KMS-11 (cell line): Measurements from ENCODE around the gene IQGAP1.

Experiments
- H2AFZ ChIP-seq: fragments of 200-600 bp; sonication (generic); 2 replicates; pipeline ENCODE4 v1.6.1; 2016; ENCODE audit warnings: antibody characterized with exemption, mixed run types, low read depth
- H3K27ac ChIP-seq: fragments of 200-600 bp; sonication (generic); 2 replicates; pipeline ENCODE4 v1.6.1; 2016; ENCODE audit warnings: mild to moderate bottlenecking, mixed run types
- H3K27me3 ChIP-seq: fragments of 200-600 bp; sonication (generic); 2 replicates; pipeline ENCODE4 v1.6.1; 2017; ENCODE audit warnings: mild to moderate bottlenecking, low read depth, mixed run types, moderate library complexity; ENCODE audit not compliant: insufficient read depth
- H3K36me3 ChIP-seq: fragments of 200-600 bp; sonication (generic); 2 replicates; pipeline ENCODE4 v1.6.1; 2017; ENCODE audit warnings: mild to moderate bottlenecking, mixed run types; ENCODE audit not compliant: insufficient read depth
- H3K4me1 ChIP-seq: fragments of 200-600 bp; sonication (generic); 2 replicates; pipeline ENCODE4 v1.6.1; 2016; ENCODE audit warnings: mild to moderate bottlenecking, low read depth, mixed run types; ENCODE audit not compliant: poor library complexity, severe bottlenecking
- H3K4me2 ChIP-seq: fragments of 200-600 bp; sonication (generic); 2 replicates; pipeline ENCODE4 v1.7.0; 2016; ENCODE audit warnings: mild to moderate bottlenecking, mixed run types
- H3K4me3 ChIP-seq: fragments of 200-600 bp; sonication (generic); IDR thresholded peaks from 2 replicates; pipeline ENCODE4 v1.6.1; 2017; ENCODE audit warnings: low read depth, low read length, mixed read lengths; ENCODE audit not compliant: insufficient read depth
- H3K79me2 ChIP-seq: fragments of 200-600 bp; sonication (generic); 2 replicates; pipeline ENCODE4 v1.6.1; 2016; ENCODE audit warnings: low read depth, mixed run types; ENCODE audit not compliant: insufficient read depth
- H3K9ac ChIP-seq: fragments of 200-600 bp; sonication (generic); 2 replicates; pipeline ENCODE4 v1.6.1; 2016; ENCODE audit warnings: mild to moderate bottlenecking, mixed run types
- H4K20me1 ChIP-seq: fragments of 200-600 bp; sonication (generic); 2 replicates; pipeline ENCODE4 v1.6.1; 2016; ENCODE audit warnings: mild to moderate bottlenecking, mixed run types; ENCODE audit not compliant: insufficient read depth
- TF ChIP-seq, protein P1 (sequence below): fragments of 200-600 bp; sonication (generic); conservative IDR thresholded peaks from 2 replicates; pipeline ENCODE4 v1.6.1; 2017; ENCODE audit warnings: low read depth, mild to moderate bottlenecking, antibody characterized with exemption, low read length, moderate library complexity, mixed read lengths

The IQGAP1 gene

DNA sequence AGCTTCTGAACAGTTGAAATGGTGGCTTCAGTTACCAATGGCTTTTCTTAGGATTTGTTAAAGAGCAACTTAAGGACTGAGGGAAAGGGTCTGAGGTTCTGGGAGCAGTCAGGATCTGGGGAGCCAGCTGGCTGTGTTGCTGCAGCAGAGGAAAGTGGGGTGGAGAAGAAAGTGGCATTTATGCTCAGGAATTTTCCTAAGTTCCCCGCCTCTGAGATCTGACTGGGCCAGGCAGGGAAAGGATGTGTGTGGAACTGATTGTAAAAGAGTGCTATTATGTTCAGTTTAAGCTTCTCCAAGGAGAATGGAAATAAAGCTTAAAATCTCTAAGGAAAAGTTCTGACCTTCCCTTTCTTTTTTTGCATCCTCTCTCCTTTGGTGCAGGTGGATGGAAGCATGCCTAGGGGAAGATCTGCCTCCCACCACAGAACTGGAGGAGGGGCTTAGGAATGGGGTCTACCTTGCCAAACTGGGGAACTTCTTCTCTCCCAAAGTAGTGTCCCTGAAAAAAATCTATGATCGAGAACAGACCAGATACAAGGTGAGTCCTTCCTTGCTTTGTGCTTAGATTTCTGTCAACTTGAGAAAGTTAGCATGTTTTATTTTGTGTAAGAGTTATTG lies 37.8 kb downstream of the IQGAP1 start:
- Histone ChIP-seq H3K4me3 (no peak overlapping the region), H3K36me3 (no peaks in the 10 kb centered on the region), H2AFZ (no peak overlapping the region), H4K20me1 (0 out of 2 replicates have a peak, but pooled peaks cover 3% of the 10 kb centered on the region), H3K4me2 (no peak overlapping the region), H3K27ac (no peak overlapping the region), H3K79me2 (peaks cover 11% of the 10 kb centered on the region; the same call in 1 of the 2 replicates), H3K9ac (no peak overlapping the region), H3K27me3 (no peaks in the 10 kb centered on the region), H3K4me1 (no peaks in the 10 kb centered on the region)
- TF ChIP-seq, protein P1, sequence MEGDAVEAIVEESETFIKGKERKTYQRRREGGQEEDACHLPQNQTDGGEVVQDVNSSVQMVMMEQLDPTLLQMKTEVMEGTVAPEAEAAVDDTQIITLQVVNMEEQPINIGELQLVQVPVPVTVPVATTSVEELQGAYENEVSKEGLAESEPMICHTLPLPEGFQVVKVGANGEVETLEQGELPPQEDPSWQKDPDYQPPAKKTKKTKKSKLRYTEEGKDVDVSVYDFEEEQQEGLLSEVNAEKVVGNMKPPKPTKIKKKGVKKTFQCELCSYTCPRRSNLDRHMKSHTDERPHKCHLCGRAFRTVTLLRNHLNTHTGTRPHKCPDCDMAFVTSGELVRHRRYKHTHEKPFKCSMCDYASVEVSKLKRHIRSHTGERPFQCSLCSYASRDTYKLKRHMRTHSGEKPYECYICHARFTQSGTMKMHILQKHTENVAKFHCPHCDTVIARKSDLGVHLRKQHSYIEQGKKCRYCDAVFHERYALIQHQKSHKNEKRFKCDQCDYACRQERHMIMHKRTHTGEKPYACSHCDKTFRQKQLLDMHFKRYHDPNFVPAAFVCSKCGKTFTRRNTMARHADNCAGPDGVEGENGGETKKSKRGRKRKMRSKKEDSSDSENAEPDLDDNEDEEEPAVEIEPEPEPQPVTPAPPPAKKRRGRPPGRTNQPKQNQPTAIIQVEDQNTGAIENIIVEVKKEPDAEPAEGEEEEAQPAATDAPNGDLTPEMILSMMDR = no peak

DNA sequence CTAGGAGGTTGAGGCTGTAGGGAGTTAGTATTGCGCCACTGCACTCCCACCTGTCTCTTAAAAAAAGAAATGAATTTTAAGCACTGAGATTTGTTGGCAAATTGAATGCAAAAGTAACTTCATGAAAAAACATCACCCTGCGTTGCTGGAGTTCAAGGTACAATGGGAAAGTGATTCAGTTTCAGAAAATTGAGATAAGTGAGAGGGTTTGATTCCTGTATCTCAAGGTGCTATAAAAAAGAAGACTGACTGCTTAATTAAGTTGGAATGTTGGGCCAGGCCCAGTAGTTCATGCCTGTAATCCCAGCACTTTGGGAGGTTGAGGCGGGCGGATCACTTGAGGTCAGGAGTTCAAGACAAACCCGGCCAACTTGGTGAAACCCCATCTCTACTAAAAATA lies 39.1 kb downstream of the IQGAP1 start:
- no peaks in the 10 kb centered on the region for H3K27me3 ChIP-seq
- H3K4me1 ChIP-seq = no peaks in the 10 kb centered on the region

DNA sequence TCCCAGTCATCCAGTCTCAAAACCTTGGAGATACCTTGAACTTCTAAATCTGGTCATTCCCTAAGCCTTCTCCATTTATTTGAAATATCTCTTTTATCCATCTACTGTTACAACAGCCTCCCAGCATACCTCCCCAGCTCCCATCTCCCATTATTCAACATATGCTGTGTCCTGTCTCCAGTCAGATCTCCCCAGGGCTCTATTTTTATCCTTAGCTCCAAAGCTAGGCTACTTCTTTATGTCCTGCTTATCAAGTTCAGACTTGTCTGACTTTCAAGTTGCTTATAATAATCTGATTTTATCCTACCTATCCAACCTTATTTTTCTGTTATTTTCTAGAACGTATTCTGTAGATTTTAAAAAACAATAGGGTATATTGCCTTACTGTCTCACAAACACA lies 44.2 kb downstream of the IQGAP1 start:
- no peak overlapping the region for H3K27ac ChIP-seq
- H3K79me2 ChIP-seq = no peaks in the 10 kb centered on the region
- H3K4me3 ChIP-seq = no peak overlapping the region
- no peak overlapping the region for H3K4me2 ChIP-seq
- TF ChIP-seq, protein P1 = no peak
- no peaks in the 10 kb centered on the region for H3K27me3 ChIP-seq
- no peak overlapping the region for H3K9ac ChIP-seq
- H2AFZ ChIP-seq = no peak overlapping the region
- no peaks in the 10 kb centered on the region for H3K4me1 ChIP-seq
- H4K20me1 ChIP-seq = no peaks in the 10 kb centered on the region
- no peaks in the 10 kb centered on the region for H3K36me3 ChIP-seq

More for the DNA sequence above, 39.1 kb downstream of the IQGAP1 start:
- Histone ChIP-seq H3K4me3 (no peak overlapping the region), H3K79me2 (peaks cover under 1% of the 10 kb centered on the region; the same call in 1 of the 2 replicates), H4K20me1 (0 out of 2 replicates have a peak, but pooled peaks cover 2% of the 10 kb centered on the region), H3K36me3 (no peaks in the 10 kb centered on the region), H2AFZ (no peak overlapping the region), H3K4me2 (no peak overlapping the region), H3K9ac (no peak overlapping the region), H3K27ac (no peak overlapping the region)
- TF ChIP-seq, protein P1 = no peak

DNA sequence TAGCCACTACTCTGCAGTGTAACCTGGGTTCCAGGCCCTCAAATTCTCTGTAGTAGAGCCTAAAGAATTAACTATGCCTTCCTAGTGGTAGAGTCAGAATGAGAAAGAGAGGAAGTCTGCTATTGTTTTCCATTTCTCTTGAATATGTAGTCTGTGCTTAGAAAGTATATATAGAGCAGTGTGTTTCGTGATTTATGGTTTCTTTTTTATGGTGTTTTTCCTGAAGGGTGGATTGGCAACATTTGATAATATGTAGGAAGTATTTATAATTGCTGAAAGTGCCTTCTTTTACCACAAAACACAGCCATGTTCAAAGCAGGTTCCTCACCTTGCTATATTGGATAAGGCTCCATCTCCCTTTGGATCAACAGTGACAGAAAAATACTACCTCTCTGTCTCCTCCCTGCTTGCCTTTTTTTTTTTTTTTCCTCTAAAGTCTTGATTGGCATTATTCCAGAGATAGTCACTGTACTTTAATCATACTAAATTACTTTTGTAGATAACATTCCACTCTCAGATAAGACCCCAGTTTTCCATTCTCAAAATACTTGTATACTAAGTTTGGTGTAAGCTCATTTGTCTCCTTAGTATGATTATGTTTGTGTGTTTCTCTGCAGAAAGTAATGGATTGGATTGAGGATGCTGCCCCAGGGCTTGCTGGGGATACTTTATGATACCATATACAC lies 47.8 kb downstream of the IQGAP1 start:
- Histone ChIP-seq H3K4me3 (no peak overlapping the region), H3K9ac (no peak overlapping the region), H3K27me3 (no peaks in the 10 kb centered on the region), H3K27ac (no peak overlapping the region), H3K36me3 (no peaks in the 10 kb centered on the region), H3K79me2 (no peaks in the 10 kb centered on the region), H4K20me1 (no peaks in the 10 kb centered on the region), H3K4me1 (no peaks in the 10 kb centered on the region), H2AFZ (no peak overlapping the region), H3K4me2 (no peak overlapping the region)
- TF ChIP-seq, protein P1 = no peak
